GM19467 (cell line): Measurements from ENCODE around the gene RPL7L1.
"Not testable (repeated sequence)": the region's sequence is repeated elsewhere in the genome, so short reads cannot be mapped to it uniquely, and the experiment has no call there.

Experiments used
- ATAC-seq: cut with Tn5 transposase; IDR thresholded peaks from one replicate; pipeline ENCODE4 v1.9.1; 2021; ENCODE audit warnings: mild to moderate bottlenecking, moderate library complexity; ENCODE audit not compliant: unreplicated experiment

RPL7L1 gene

GRCh38 chr6:42879372-42880239, at the start of gene RPL7L1:
TSS of gene RPL7L1 (plus strand) at chr6:42879616. CDS start at chr6:42879911, 295 bp downstream.
- peak; percentile 85 for ATAC-seq

- no peak for ATAC-seq
Measured at GRCh38 chr6:42831237-42831636, 48.2 kb upstream of the RPL7L1 start.

- no peak for ATAC-seq
Measured at GRCh38 chr6:42834056-42834455, 45.4 kb upstream of the RPL7L1 start.

- ATAC-seq = no peak
Measured at GRCh38 chr6:42841844-42842584, 37.4 kb upstream of the RPL7L1 start.

GRCh38 chr6:42845327-42845694, 34.1 kb upstream of the RPL7L1 start:
- no peak for ATAC-seq

GRCh38 chr6:42846505-42846904, 32.9 kb upstream of the RPL7L1 start:
- ATAC-seq = no peak

GRCh38 chr6:42848700-42849099, 30.7 kb upstream of the RPL7L1 start:
- ATAC-seq = no peak

- no peak for ATAC-seq
Measured at GRCh38 chr6:42851599-42851998, 27.8 kb upstream of the RPL7L1 start.

- no peak for ATAC-seq
Measured at GRCh38 chr6:42860036-42860435, 19.4 kb upstream of the RPL7L1 start.

GRCh38 chr6:42860481-42860880, 18.9 kb upstream of the RPL7L1 start:
- no peak for ATAC-seq

- ATAC-seq = no peak
Measured at GRCh38 chr6:42864602-42865001, 14.8 kb upstream of the RPL7L1 start.

GRCh38 chr6:42870145-42870936, 9.1 kb upstream of the RPL7L1 start:
- ATAC-seq = no peak

GRCh38 chr6:42871711-42872110, 7.7 kb upstream of the RPL7L1 start:
- ATAC-seq = no peak

GRCh38 chr6:42873313-42873712, 6.1 kb upstream of the RPL7L1 start:
- no peak for ATAC-seq

GRCh38 chr6:42877695-42878094, 1.7 kb upstream of the RPL7L1 start:
- ATAC-seq = no peak

- ATAC-seq = not testable (repeated sequence)
Measured at GRCh38 chr6:42880240-42880817, 913 bp downstream of the RPL7L1 start.

GRCh38 chr6:42880871-42881270, 1.5 kb downstream of the RPL7L1 start:
- ATAC-seq = not testable (repeated sequence)

GRCh38 chr6:42885702-42886101, 6.3 kb downstream of the RPL7L1 start:
- no peak for ATAC-seq

- ATAC-seq = not testable (repeated sequence)
Measured at GRCh38 chr6:42888201-42888600, 8.8 kb downstream of the RPL7L1 start.

GRCh38 chr6:42889815-42890214, 10.4 kb downstream of the RPL7L1 start:
- ATAC-seq = no peak
